Suprapubic skin (tissue), 4 donors: ENCODE data around the gene MVB12A. TPM values are rescaled to one million over a fixed set of nuclear protein-coding genes. Genes with fewer than 3 reads are reported as not detected.

ENCODE experiments used
- DNase-seq, 2 donors: peaks; one replicate each; pipeline ENCODE4 v3.0.0-alpha.2; 2019; ENCODE audit warnings: low spot score in 2 of 2
- H3K27ac ChIP-seq: fragments of 200-600 bp; sonication (generic); one replicate; pipeline ENCODE4 v1.5.1; 2019
- H3K27me3 ChIP-seq: fragments of 200-600 bp; sonication (generic); one replicate; pipeline ENCODE4 v1.5.1; 2019
- H3K36me3 ChIP-seq: fragments of 200-600 bp; sonication (generic); one replicate; pipeline ENCODE4 v1.5.1; 2019
- H3K4me1 ChIP-seq: fragments of 200-600 bp; sonication (generic); one replicate; pipeline ENCODE4 v1.5.1; 2019
- H3K4me3 ChIP-seq: fragments of 200-600 bp; sonication (generic); one replicate; pipeline ENCODE4 v1.5.1; 2019; ENCODE audit warnings: mild to moderate bottlenecking
- H3K9me3 ChIP-seq: fragments of 200-600 bp; sonication (generic); one replicate; pipeline ENCODE4 v1.5.1; 2019
- CTCF ChIP-seq, 2 donors: fragments of 200-600 bp in 1 of 2; fragments of 450-650 bp in 1 of 2; sonication (generic) in 1 of 2; IDR thresholded peaks; one replicate each; pipeline ENCODE4 v1.5.1; 2016 to 2019; ENCODE audit warnings: antibody characterized with exemption in 2 of 2, mild to moderate bottlenecking in 1 of 2, moderate library complexity in 1 of 2
- EP300 ChIP-seq: sonication (generic); formaldehyde crosslinking; IDR thresholded peaks from one replicate; pipeline ENCODE4 v1.6.1; 2017; ENCODE audit warnings: antibody characterized with exemption
- POLR2A ChIP-seq, 2 donors: fragments of 450-650 bp; IDR thresholded peaks; one replicate each; pipeline ENCODE4 v1.6.1; 2017; ENCODE audit warnings: antibody characterized with exemption in 2 of 2, mild to moderate bottlenecking in 2 of 2, moderate library complexity in 2 of 2
- POLR2AphosphoS5 ChIP-seq, 3 donors: sonication (generic); formaldehyde crosslinking; IDR thresholded peaks; one replicate each; pipeline ENCODE4 v1.6.1; 2017; ENCODE audit warnings: antibody characterized with exemption in 3 of 3
- WGBS: methylation state at CpG from one replicate; pipeline ENCODE4 v1.1.5; 2018; 5-methylcytosine and 5-hydroxymethylcytosine counted together
- total RNA-seq, 4 donors: library from RNA; depleted of rRNA; stranded (reverse); fragments of >200 nt; gene quantifications; one replicate each; pipeline ENCODE4 v1.1.0, GENCODE V29; 2016

Gene MVB12A
- total RNA-seq, 4 donors from 2014 or later: 44.2 to 71.3 (median 60.5) TPM

GRCh38 chr19:17448131-17448967 is 28.5 kb downstream of the MVB12A start, which contains the start of gene TMEM221:
Gene TMEM221, minus strand, starts transcription at chr19:17448668. Its CDS starts 206 bp downstream, at chr19:17448462.
- Histone ChIP-seq H3K4me3 (peak within 1 kb of the TSS; percentile 51), H3K9me3 (no peaks in the 10 kb centered on the region), H3K27ac (no peak within 1 kb of the TSS), H3K4me1 (peaks cover 15% of the 10 kb centered on the region), H3K27me3 (peaks cover 3% of the 10 kb centered on the region), H3K36me3 (no peaks in the 10 kb centered on the region)
- no peak for DNase-seq
- no peak for TF ChIP-seq EP300
- TF ChIP-seq POLR2A (IDR thresholded peaks at IDR 0.05): no peak
- TF ChIP-seq CTCF (IDR thresholded peaks at IDR 0.05): peak in 1 of 2 donors; percentile 65
- TF ChIP-seq POLR2AphosphoS5 (IDR thresholded peaks at IDR 0.05): no peak
- 4% methylated on average over 25 of the region's 81 CpGs for WGBS

- WGBS: 43% methylated on average over 8 of the region's 8 CpGs
- H3K4me3 ChIP-seq: no peak overlapping the region
- H3K27me3 ChIP-seq: peaks cover 23% of the 10 kb centered on the region
- no peak overlapping the region for H3K27ac ChIP-seq
- H3K9me3 ChIP-seq: no peaks in the 10 kb centered on the region
- TF ChIP-seq POLR2A (IDR thresholded peaks at IDR 0.05) (no peak), POLR2AphosphoS5 (IDR thresholded peaks at IDR 0.05) (peak in 1 of 3 donors; percentile 32), CTCF (IDR thresholded peaks at IDR 0.05) (no peak), EP300 (no peak)
- H3K36me3 ChIP-seq: no peaks in the 10 kb centered on the region
- DNase-seq: no peak
- peaks cover 26% of the 10 kb centered on the region for H3K4me1 ChIP-seq
These were observed 30.6 kb downstream of the MVB12A start for GRCh38 chr19:17450264-17451075.

GRCh38 chr19:17451820-17452219 is 32.0 kb downstream of the MVB12A start:
- H3K36me3 ChIP-seq: no peaks in the 10 kb centered on the region
- 80% methylated on average over 4 of the region's 4 CpGs for WGBS
- H3K4me1 ChIP-seq: peaks cover 30% of the 10 kb centered on the region
- H3K9me3 ChIP-seq: no peaks in the 10 kb centered on the region
- H3K4me3 ChIP-seq: no peak overlapping the region
- TF ChIP-seq POLR2A (IDR thresholded peaks at IDR 0.05): no peak
- TF ChIP-seq EP300: no peak
- TF ChIP-seq CTCF (IDR thresholded peaks at IDR 0.05): no peak
- TF ChIP-seq POLR2AphosphoS5 (IDR thresholded peaks at IDR 0.05): no peak
- peaks cover 37% of the 10 kb centered on the region for H3K27me3 ChIP-seq
- no peak for DNase-seq
- H3K27ac ChIP-seq: no peak overlapping the region

GRCh38 chr19:17454576-17455071 is 34.8 kb downstream of the MVB12A start:
- H3K9me3 ChIP-seq: no peaks in the 10 kb centered on the region
- no peak overlapping the region for H3K4me3 ChIP-seq
- H3K4me1 ChIP-seq: peaks cover 17% of the 10 kb centered on the region
- no peak overlapping the region for H3K27ac ChIP-seq
- TF ChIP-seq POLR2A (IDR thresholded peaks at IDR 0.05) (no peak), EP300 (no peak), POLR2AphosphoS5 (IDR thresholded peaks at IDR 0.05) (no peak), CTCF (IDR thresholded peaks at IDR 0.05) (no peak)
- 11% methylated on average over 12 of the region's 13 CpGs for WGBS
- H3K27me3 ChIP-seq: peaks cover 51% of the 10 kb centered on the region
- H3K36me3 ChIP-seq: no peaks in the 10 kb centered on the region
- no peak for DNase-seq
